Thyroid gland (tissue), 4 donors: ENCODE data around the gene RNF121.

Experiments used
- POLR2A ChIP-seq, 2 donors: fragments of 450-650 bp; IDR thresholded peaks; one replicate each; pipeline ENCODE4 v1.6.1; 2017; ENCODE audit warnings: antibody characterized with exemption in 2 of 2, mild to moderate bottlenecking in 2 of 2, moderate library complexity in 1 of 2
- TF ChIP-seq, protein P1 (sequence below), 6 experiments: fragments of 200-600 bp in 3 of 6; fragments of 450-650 bp in 3 of 6; sonication (generic) in 3 of 6; IDR thresholded peaks; one replicate each; pipeline ENCODE4 v1.5.1; 2016 to 2019; ENCODE audit warnings: antibody characterized with exemption in 6 of 6, mild to moderate bottlenecking in 2 of 6, inconsistent platforms in 1 of 6, moderate library complexity in 1 of 6

DNA sequence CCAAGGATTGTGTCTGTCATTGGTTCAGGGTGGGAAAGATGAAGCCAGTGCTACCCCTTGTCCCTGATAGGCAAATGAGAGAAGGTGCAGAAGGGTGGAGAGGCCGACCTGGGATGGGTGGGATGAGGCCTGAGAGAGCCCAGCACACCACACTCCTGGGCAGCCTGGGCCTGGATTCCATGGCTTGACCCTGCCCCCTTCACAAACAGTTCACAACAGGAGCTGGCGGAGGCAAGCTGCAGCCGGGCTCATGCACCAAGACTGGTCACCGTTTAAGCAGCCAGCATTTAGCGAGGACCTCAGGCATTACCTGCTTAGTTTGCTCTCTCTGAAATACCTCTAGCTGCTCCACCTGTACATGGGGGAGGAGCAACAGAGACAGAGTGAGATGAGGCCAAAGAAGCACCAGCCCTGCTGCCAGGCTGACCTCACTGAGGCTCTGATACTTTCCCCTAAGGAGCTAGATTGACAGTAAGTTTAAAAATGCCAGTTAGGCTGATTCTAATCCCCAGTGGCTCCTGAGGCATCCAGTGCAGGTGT, 83.3 kb downstream of the RNF121 start:
- TF ChIP-seq, protein P1, sequence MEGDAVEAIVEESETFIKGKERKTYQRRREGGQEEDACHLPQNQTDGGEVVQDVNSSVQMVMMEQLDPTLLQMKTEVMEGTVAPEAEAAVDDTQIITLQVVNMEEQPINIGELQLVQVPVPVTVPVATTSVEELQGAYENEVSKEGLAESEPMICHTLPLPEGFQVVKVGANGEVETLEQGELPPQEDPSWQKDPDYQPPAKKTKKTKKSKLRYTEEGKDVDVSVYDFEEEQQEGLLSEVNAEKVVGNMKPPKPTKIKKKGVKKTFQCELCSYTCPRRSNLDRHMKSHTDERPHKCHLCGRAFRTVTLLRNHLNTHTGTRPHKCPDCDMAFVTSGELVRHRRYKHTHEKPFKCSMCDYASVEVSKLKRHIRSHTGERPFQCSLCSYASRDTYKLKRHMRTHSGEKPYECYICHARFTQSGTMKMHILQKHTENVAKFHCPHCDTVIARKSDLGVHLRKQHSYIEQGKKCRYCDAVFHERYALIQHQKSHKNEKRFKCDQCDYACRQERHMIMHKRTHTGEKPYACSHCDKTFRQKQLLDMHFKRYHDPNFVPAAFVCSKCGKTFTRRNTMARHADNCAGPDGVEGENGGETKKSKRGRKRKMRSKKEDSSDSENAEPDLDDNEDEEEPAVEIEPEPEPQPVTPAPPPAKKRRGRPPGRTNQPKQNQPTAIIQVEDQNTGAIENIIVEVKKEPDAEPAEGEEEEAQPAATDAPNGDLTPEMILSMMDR (IDR thresholded peaks at IDR 0.05) = no peak
- TF ChIP-seq POLR2A (IDR thresholded peaks at IDR 0.05) = no peak
